Glutamatergic neuron (in vitro differentiated cells): ENCODE results near the gene THOC1. TPM values are rescaled to one million over a fixed set of nuclear protein-coding genes. Genes with fewer than 3 reads are reported as not detected.

Experiments used
- DNase-seq: peaks from one replicate; pipeline ENCODE4 v3.0.0; 2022
- H3K27ac Mint-ChIP-seq: one replicate; pipeline ENCODE4 v1.8.0; 2020; ENCODE audit warnings: mild to moderate bottlenecking, mixed read lengths, inconsistent platforms; ENCODE audit not compliant: unreplicated experiment
- H3K27me3 Mint-ChIP-seq: one replicate; pipeline ENCODE4 v1.8.0; 2020; ENCODE audit warnings: mild to moderate bottlenecking, moderate library complexity, mixed read lengths, inconsistent platforms; ENCODE audit not compliant: unreplicated experiment
- H3K36me3 Mint-ChIP-seq: one replicate; pipeline ENCODE4 v1.8.0; 2020; ENCODE audit warnings: mild to moderate bottlenecking, mixed read lengths, inconsistent platforms; ENCODE audit not compliant: unreplicated experiment
- H3K4me1 Mint-ChIP-seq: one replicate; pipeline ENCODE4 v1.8.0; 2020; ENCODE audit warnings: mild to moderate bottlenecking, low read depth, mixed read lengths, inconsistent platforms; ENCODE audit not compliant: unreplicated experiment
- H3K4me3 Mint-ChIP-seq: one replicate; pipeline ENCODE4 v1.8.0; 2020; ENCODE audit warnings: mild to moderate bottlenecking, mixed read lengths, inconsistent platforms; ENCODE audit not compliant: unreplicated experiment
- H3K9me3 Mint-ChIP-seq: one replicate; pipeline ENCODE4 v1.8.0; 2020; ENCODE audit warnings: mild to moderate bottlenecking, moderate library complexity, mixed read lengths, inconsistent platforms; ENCODE audit not compliant: unreplicated experiment
- total RNA-seq: library from RNA; stranded (reverse); fragmentation: NEBNext Ultra II Directional; extraction: Animal tissue kit (Norgen Biotek cat#: 25700); gene quantifications from one replicate; pipeline ENCODE4 v1.2.1, GENCODE V29; 2021; ENCODE audit not compliant: unreplicated experiment
- TF ChIP-seq, protein P1 (sequence below): fragments of 200-600 bp; sonication (generic); IDR thresholded peaks from one replicate; pipeline ENCODE4 v1.5.0; 2021; ENCODE audit not compliant: partially characterized antibody, unreplicated experiment

The THOC1 gene
- total RNA-seq, 1 donor from 2014 or later: 62.3 TPM

GRCh38 chr18:192801-193200 lies 75.0 kb downstream of the THOC1 start:
- H3K9me3 Mint-ChIP-seq: no peaks in the 10 kb centered on the region
- H3K4me1 Mint-ChIP-seq: peaks cover 7% of the 10 kb centered on the region
- peaks cover 7% of the 10 kb centered on the region for H3K36me3 Mint-ChIP-seq
- no peak for DNase-seq
- H3K27me3 Mint-ChIP-seq: peaks cover 2% of the 10 kb centered on the region
- no peak overlapping the region for H3K4me3 Mint-ChIP-seq
- no peak overlapping the region for H3K27ac Mint-ChIP-seq
- TF ChIP-seq, protein P1, sequence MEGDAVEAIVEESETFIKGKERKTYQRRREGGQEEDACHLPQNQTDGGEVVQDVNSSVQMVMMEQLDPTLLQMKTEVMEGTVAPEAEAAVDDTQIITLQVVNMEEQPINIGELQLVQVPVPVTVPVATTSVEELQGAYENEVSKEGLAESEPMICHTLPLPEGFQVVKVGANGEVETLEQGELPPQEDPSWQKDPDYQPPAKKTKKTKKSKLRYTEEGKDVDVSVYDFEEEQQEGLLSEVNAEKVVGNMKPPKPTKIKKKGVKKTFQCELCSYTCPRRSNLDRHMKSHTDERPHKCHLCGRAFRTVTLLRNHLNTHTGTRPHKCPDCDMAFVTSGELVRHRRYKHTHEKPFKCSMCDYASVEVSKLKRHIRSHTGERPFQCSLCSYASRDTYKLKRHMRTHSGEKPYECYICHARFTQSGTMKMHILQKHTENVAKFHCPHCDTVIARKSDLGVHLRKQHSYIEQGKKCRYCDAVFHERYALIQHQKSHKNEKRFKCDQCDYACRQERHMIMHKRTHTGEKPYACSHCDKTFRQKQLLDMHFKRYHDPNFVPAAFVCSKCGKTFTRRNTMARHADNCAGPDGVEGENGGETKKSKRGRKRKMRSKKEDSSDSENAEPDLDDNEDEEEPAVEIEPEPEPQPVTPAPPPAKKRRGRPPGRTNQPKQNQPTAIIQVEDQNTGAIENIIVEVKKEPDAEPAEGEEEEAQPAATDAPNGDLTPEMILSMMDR: no peak

- Mint-ChIP-seq H3K27ac (no peak overlapping the region), H3K36me3 (peaks cover 7% of the 10 kb centered on the region), H3K27me3 (no peaks in the 10 kb centered on the region), H3K9me3 (no peaks in the 10 kb centered on the region), H3K4me3 (no peak overlapping the region), H3K4me1 (peaks cover 3% of the 10 kb centered on the region)
- no peak for DNase-seq
- TF ChIP-seq, protein P1: no peak
Observed at GRCh38 chr18:191725-192124, 76.1 kb downstream of the THOC1 start.

DNA sequence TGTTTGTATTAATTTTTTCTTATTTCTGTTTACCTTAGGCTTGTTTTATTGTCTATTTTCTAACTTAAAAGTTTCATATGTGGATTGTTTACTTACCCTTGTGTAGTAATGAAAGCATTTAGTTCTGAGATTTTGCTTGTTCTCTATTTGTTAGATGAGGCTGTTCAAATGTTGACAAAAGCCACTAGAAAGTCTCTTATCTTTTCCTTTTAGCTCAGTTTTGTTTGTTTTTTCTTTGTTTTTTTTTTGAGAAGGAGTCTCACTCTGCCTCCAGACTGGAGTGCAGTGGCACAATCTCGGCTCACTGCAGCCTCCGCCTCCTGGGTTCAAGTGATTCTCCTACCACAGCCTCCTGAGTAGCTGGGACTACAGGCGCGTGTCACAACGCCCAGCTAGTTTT lies 78.6 kb downstream of the THOC1 start:
- H3K9me3 Mint-ChIP-seq: no peaks in the 10 kb centered on the region
- no peaks in the 10 kb centered on the region for H3K27me3 Mint-ChIP-seq
- no peaks in the 10 kb centered on the region for H3K36me3 Mint-ChIP-seq
- no peak overlapping the region for H3K4me3 Mint-ChIP-seq
- TF ChIP-seq, protein P1: no peak
- no peak for DNase-seq
- no peaks in the 10 kb centered on the region for H3K4me1 Mint-ChIP-seq
- H3K27ac Mint-ChIP-seq: no peak overlapping the region

DNA sequence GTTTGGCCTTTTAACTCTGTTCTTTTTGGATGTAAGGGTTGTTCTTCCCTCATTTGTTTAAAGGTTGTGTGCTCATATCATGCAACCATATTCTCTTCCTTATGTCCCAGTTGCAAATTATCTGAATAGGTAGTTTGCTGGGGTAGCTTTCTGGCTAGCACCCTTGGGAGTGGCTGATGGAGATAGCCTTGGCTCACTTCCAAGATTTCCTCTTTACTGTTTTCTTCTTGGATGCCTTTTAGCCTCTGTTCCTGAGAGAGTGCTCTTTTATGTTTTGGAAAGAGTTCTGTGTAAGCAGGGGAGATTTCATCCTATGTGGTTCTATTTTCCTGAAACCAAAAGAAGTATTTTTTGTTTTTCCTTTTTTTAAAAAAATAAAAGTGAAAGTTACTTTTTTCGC lies 84.1 kb downstream of the THOC1 start:
- Mint-ChIP-seq H3K27me3 (no peaks in the 10 kb centered on the region), H3K4me1 (peaks cover 13% of the 10 kb centered on the region), H3K36me3 (no peaks in the 10 kb centered on the region), H3K9me3 (no peaks in the 10 kb centered on the region), H3K27ac (peak overlapping the region; percentile 77), H3K4me3 (peak overlapping the region; percentile 65)
- TF ChIP-seq, protein P1: no peak
- DNase-seq: no peak

GRCh38 chr18:181711-182110 lies 86.1 kb downstream of the THOC1 start:
- Mint-ChIP-seq H3K27me3 (no peaks in the 10 kb centered on the region), H3K4me1 (peaks cover 13% of the 10 kb centered on the region), H3K36me3 (no peaks in the 10 kb centered on the region), H3K27ac (no peak overlapping the region), H3K4me3 (no peak overlapping the region), H3K9me3 (no peaks in the 10 kb centered on the region)
- TF ChIP-seq, protein P1: no peak
- no peak for DNase-seq
